SK-N-SH (cell line): ENCODE results near the gene DGKZ. TPM values are rescaled to one million over a fixed set of nuclear protein-coding genes. Genes with fewer than 3 reads are reported as not detected.
A peak's percentile ranks its signal among the peaks of the same experiment; 100 is the strongest.

Source experiments
- CTCF ChIA-PET: fragments of 300-600, 350-600 bp; formaldehyde crosslinking; extraction: SDS; loops from one replicate; lab custom pipeline; 2021; lab: Yijun Ruan, JAX
- POLR2A ChIA-PET: fragments of 350-600 bp; sonication (Branson Sonifier 250); formaldehyde crosslinking; extraction: SDS; loops from one replicate; lab custom pipeline; 2020; ENCODE audit warnings: antibody characterized with exemption, inconsistent platforms; lab: Yijun Ruan, JAX
- DNase-seq: peaks from one replicate; pipeline ENCODE4 v3.0.0; 2012
- H2AFZ ChIP-seq: fragments of 200-600 bp; sonication (generic); 2 replicates; pipeline ENCODE4 v1.8.1; 2016; ENCODE audit warnings: antibody characterized with exemption, mild to moderate bottlenecking, low read depth
- H3F3A ChIP-seq: fragments of 200-600 bp; sonication (generic); replicated peaks from 2 replicates; pipeline ENCODE3; 2016; ENCODE audit warnings: antibody characterized with exemption, mild to moderate bottlenecking; ENCODE audit not compliant: insufficient read depth
- H3K27ac ChIP-seq, 2 experiments: fragments of 200-500 bp in 1 of 2; fragments of 200-600 bp in 1 of 2; sonication (Bioruptor generic) in 1 of 2; sonication (generic), shearing (Covaris generic) in 1 of 2; 2 replicates each; pipeline versions ENCODE4 v1.5.1 to v1.6.1; 2014 to 2016; ENCODE audit warnings: low read depth in 2 of 2, inconsistent platforms in 1 of 2, low read length in 1 of 2, mild to moderate bottlenecking in 1 of 2, mixed read lengths in 1 of 2
- H3K27me3 ChIP-seq: fragments of 200-600 bp; sonication (generic), shearing (Covaris generic); 2 replicates; pipeline ENCODE4 v1.6.1; 2016; ENCODE audit warnings: mixed run types; ENCODE audit not compliant: insufficient read depth
- H3K36me3 ChIP-seq, 2 experiments: fragments of 200-500 bp in 1 of 2; fragments of 200-600 bp in 1 of 2; sonication (Bioruptor generic) in 1 of 2; sonication (generic) in 1 of 2; replicated peaks in 1 of 2; 2 replicates each; pipeline versions ENCODE3 to v1.5.1; 2014 to 2016; ENCODE audit warnings: low read length in 1 of 2, mild to moderate bottlenecking in 1 of 2; ENCODE audit not compliant: insufficient read depth in 2 of 2, control insufficient read depth in 1 of 2
- H3K4me1 ChIP-seq, 2 experiments: fragments of 200-500 bp in 1 of 2; fragments of 200-600 bp in 1 of 2; sonication (Bioruptor generic) in 1 of 2; sonication (generic), shearing (Covaris generic) in 1 of 2; 2 replicates each; pipeline versions ENCODE4 v1.5.1 to v1.6.1; 2014 to 2016; ENCODE audit warnings: low read depth in 1 of 2, low read length in 1 of 2, mixed run types in 1 of 2; ENCODE audit not compliant: insufficient read depth in 2 of 2, control insufficient read depth in 1 of 2
- H3K4me2 ChIP-seq: fragments of 200-600 bp; sonication (generic), shearing (Covaris generic); 2 replicates; pipeline ENCODE4 v1.6.1; 2017; ENCODE audit warnings: mixed run types
- H3K4me3 ChIP-seq, 2 experiments: fragments of 200-500 bp in 1 of 2; fragments of 200-600 bp in 1 of 2; sonication (Bioruptor generic) in 1 of 2; sonication (generic), shearing (Covaris generic) in 1 of 2; 2 replicates each; pipeline versions ENCODE4 v1.5.1 to v1.8.1; 2014 to 2016; ENCODE audit warnings: low read depth in 2 of 2, inconsistent platforms in 1 of 2, low read length in 1 of 2, mild to moderate bottlenecking in 1 of 2, mixed read lengths in 1 of 2, moderate library complexity in 1 of 2
- H3K79me2 ChIP-seq: fragments of 200-600 bp; sonication (generic); 2 replicates; pipeline ENCODE4 v1.8.1; 2017; ENCODE audit warnings: mild to moderate bottlenecking; ENCODE audit not compliant: insufficient read depth
- H3K9ac ChIP-seq: fragments of 200-600 bp; sonication (generic); 2 replicates; pipeline ENCODE4 v1.6.1; 2017; ENCODE audit warnings: mixed run types
- H3K9me2 ChIP-seq: fragments of 200-600 bp; sonication (generic); 2 replicates; pipeline ENCODE4 v1.6.1; 2017; ENCODE audit warnings: mixed run types
- H3K9me3 ChIP-seq: fragments of 200-600 bp; sonication (generic); 2 replicates; pipeline ENCODE4 v1.6.1; 2017; ENCODE audit warnings: mixed run types, mild to moderate bottlenecking, moderate library complexity
- H4K20me1 ChIP-seq: fragments of 200-600 bp; sonication (generic); 2 replicates; pipeline ENCODE4 v1.6.1; 2017; ENCODE audit warnings: mild to moderate bottlenecking, mixed run types; ENCODE audit not compliant: insufficient read depth
- CHD2 ChIP-seq: fragments of 150-350 bp; IDR thresholded peaks from 2 replicates; pipeline ENCODE4 v1.6.1; 2018; ENCODE audit warnings: low read length; ENCODE audit not compliant: partially characterized antibody
- EP300 ChIP-seq, 2 experiments: IDR thresholded peaks; 2 replicates each; pipeline versions ENCODE4 v1.4.0 to v1.6.1; 2012; ENCODE audit warnings: borderline replicate concordance in 1 of 2, low read depth in 1 of 2, low read length in 1 of 2
- FOSL2 ChIP-seq: IDR thresholded peaks from 2 replicates; pipeline ENCODE4 v1.4.0; 2012; ENCODE audit warnings: low read depth, mild to moderate bottlenecking, moderate library complexity, borderline replicate concordance
- GABPA ChIP-seq: IDR thresholded peaks from 2 replicates; pipeline ENCODE4 v1.4.0; 2012; ENCODE audit warnings: low read depth, mild to moderate bottlenecking
- GATA2 ChIP-seq: sonication (generic); formaldehyde crosslinking; IDR thresholded peaks from 2 replicates; pipeline ENCODE4 v1.5.0; 2020; ENCODE audit warnings: mild to moderate bottlenecking, missing genetic modification reagents
- MEF2A ChIP-seq: IDR thresholded peaks from 2 replicates; pipeline ENCODE4 v1.4.0; 2012; ENCODE audit warnings: low read depth, borderline replicate concordance
- NFIC ChIP-seq: IDR thresholded peaks from 2 replicates; pipeline ENCODE4 v1.4.0; 2012; ENCODE audit warnings: borderline replicate concordance
- NRF1 ChIP-seq: IDR thresholded peaks from 2 replicates; pipeline ENCODE4 v1.6.1; 2012; ENCODE audit warnings: low read depth, mild to moderate bottlenecking, low read length
- RAD21 ChIP-seq: IDR thresholded peaks from 2 replicates; pipeline ENCODE4 v1.6.1; 2012; ENCODE audit warnings: mild to moderate bottlenecking, low read length
- SIN3A ChIP-seq: IDR thresholded peaks from 2 replicates; pipeline ENCODE4 v1.6.1; 2012; ENCODE audit warnings: low read depth, mild to moderate bottlenecking, low read length, moderate library complexity, borderline replicate concordance
- SMC3 ChIP-seq: IDR thresholded peaks from 2 replicates; pipeline ENCODE4 v1.6.1; 2012; ENCODE audit warnings: low read depth, low read length, improper control_type of control experiment
- TEAD4 ChIP-seq: IDR thresholded peaks from 2 replicates; pipeline ENCODE4 v1.4.0; 2012; ENCODE audit warnings: mild to moderate bottlenecking, borderline replicate concordance; ENCODE audit not compliant: insufficient read depth
- WGBS: methylation state at CpG from one replicate; pipeline ENCODE4 v1.1.6; 2017; ENCODE audit warnings: low lambda C conversion rate; 5-methylcytosine and 5-hydroxymethylcytosine counted together
- polyA plus RNA-seq, 3 experiments: library from polyadenylated mRNA; depleted of rRNA; stranded (reverse); fragments of >200 nt; gene quantifications; 2 replicates each; pipeline ENCODE4 v1.2.3, GENCODE V29; 2012
- TF ChIP-seq, protein P1 (sequence below): fragments of 150-350 bp; IDR thresholded peaks from 2 replicates; pipeline ENCODE4 v1.6.1; 2016; ENCODE audit warnings: mild to moderate bottlenecking, low read depth, low read length
- TF ChIP-seq, protein P2 (sequence below): IDR thresholded peaks from 2 replicates; pipeline ENCODE4 v1.4.0; 2012; ENCODE audit warnings: low read depth, borderline replicate concordance
- TF ChIP-seq, protein P3 (sequence below): IDR thresholded peaks from 2 replicates; pipeline ENCODE4 v1.4.0; 2012; ENCODE audit warnings: low read depth
- TF ChIP-seq, protein P4 (sequence below): fragments of 150-350 bp; IDR thresholded peaks from 2 replicates; pipeline ENCODE4 v1.6.1; 2017; ENCODE audit warnings: antibody characterized with exemption, low read length, low read depth, borderline replicate concordance
- TF ChIP-seq, protein P5 (sequence below): IDR thresholded peaks from 2 replicates; pipeline ENCODE4; 2012

Gene DGKZ
- polyA plus RNA-seq, 1 of the 3 experiments (the other 2 are of a cell fraction) = 33.2 TPM

DNA sequence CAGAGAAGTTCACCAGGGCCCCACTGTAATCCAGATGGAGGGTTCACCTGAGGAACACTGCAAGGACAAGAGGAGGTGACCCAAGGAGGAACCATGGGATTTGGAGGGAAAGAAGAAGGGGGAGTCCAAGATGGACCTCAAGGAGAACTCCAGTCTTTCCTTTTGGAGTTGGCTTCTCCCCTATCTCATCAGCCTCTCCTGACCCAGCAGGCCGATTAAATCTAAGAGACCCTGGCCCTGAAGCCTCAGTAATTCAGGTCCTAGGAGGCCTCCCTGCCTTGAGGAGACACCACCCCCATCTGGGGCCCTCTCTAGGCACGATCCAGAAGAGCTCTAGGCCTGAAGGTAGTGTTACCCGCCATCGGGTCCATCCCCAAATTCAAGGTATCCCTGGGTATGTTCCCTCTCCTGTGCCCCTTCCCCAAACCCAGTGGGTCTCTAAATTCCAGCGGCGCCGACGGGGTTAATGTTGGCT lies 15.1 kb upstream of the DGKZ start:
- POLR2A ChIA-PET = interaction anchor here (1.1 kb wide), 1 partner anchor 89 kb away, joined by 3 read pairs; no protein-coding TSS in a partner anchor
- Histone ChIP-seq H3K4me3 (peak overlapping the region in 1 of 2 experiments; percentile 41; a peak in 1 of 4 replicates), H3K4me2 (no peak overlapping the region), H3K9ac (no peak overlapping the region), H3K27ac (no peak overlapping the region), H3K9me2 (no peaks in the 10 kb centered on the region), H3K79me2 (no peaks in the 10 kb centered on the region), H3K4me1 (peaks cover 7 to 15% of the 10 kb centered on the region in 2 experiments; a peak in 2 of 4 replicates), H3K9me3 (no peaks in the 10 kb centered on the region), H3F3A (peaks cover 4% of the 10 kb centered on the region), H3K27me3 (peaks cover 10% of the 10 kb centered on the region), H4K20me1 (no peaks in the 10 kb centered on the region), H2AFZ (no peak overlapping the region), H3K36me3 (no peaks in the 10 kb centered on the region)
- DNase-seq = no peak
- CTCF ChIA-PET = interaction anchor here (0.8 to 2.8 kb wide), 3 partner anchors 13 to 92 kb away, joined by 3 to 12 read pairs (median 6); no protein-coding TSS in a partner anchor
- WGBS = 51% methylated on average over 7 of the region's 8 CpGs
- TF ChIP-seq RAD21 = no peak
- TF ChIP-seq, protein P1, sequence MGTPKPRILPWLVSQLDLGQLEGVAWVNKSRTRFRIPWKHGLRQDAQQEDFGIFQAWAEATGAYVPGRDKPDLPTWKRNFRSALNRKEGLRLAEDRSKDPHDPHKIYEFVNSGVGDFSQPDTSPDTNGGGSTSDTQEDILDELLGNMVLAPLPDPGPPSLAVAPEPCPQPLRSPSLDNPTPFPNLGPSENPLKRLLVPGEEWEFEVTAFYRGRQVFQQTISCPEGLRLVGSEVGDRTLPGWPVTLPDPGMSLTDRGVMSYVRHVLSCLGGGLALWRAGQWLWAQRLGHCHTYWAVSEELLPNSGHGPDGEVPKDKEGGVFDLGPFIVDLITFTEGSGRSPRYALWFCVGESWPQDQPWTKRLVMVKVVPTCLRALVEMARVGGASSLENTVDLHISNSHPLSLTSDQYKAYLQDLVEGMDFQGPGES = no peak
- TF ChIP-seq, protein P2, sequence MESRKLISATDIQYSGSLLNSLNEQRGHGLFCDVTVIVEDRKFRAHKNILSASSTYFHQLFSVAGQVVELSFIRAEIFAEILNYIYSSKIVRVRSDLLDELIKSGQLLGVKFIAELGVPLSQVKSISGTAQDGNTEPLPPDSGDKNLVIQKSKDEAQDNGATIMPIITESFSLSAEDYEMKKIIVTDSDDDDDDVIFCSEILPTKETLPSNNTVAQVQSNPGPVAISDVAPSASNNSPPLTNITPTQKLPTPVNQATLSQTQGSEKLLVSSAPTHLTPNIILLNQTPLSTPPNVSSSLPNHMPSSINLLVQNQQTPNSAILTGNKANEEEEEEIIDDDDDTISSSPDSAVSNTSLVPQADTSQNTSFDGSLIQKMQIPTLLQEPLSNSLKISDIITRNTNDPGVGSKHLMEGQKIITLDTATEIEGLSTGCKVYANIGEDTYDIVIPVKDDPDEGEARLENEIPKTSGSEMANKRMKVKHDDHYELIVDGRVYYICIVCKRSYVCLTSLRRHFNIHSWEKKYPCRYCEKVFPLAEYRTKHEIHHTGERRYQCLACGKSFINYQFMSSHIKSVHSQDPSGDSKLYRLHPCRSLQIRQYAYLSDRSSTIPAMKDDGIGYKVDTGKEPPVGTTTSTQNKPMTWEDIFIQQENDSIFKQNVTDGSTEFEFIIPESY = no peak
- no peak for TF ChIP-seq SIN3A
- TF ChIP-seq TEAD4 = no peak
- no peak for TF ChIP-seq MEF2A
- TF ChIP-seq, protein P3, sequence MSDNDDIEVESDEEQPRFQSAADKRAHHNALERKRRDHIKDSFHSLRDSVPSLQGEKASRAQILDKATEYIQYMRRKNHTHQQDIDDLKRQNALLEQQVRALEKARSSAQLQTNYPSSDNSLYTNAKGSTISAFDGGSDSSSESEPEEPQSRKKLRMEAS = no peak
- TF ChIP-seq FOSL2 = no peak
- TF ChIP-seq GATA2 = no peak
- TF ChIP-seq, protein P4, sequence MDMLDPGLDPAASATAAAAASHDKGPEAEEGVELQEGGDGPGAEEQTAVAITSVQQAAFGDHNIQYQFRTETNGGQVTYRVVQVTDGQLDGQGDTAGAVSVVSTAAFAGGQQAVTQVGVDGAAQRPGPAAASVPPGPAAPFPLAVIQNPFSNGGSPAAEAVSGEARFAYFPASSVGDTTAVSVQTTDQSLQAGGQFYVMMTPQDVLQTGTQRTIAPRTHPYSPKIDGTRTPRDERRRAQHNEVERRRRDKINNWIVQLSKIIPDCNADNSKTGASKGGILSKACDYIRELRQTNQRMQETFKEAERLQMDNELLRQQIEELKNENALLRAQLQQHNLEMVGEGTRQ = no peak
- TF ChIP-seq CHD2 = no peak
- TF ChIP-seq EP300 (IDR thresholded peaks at IDR 0.05; ENCODE audit: borderline replicate concordance in 1 of 2, low read depth in 1 of 2, low read length in 1 of 2) = no peak
- TF ChIP-seq GABPA = no peak
- TF ChIP-seq, protein P5, sequence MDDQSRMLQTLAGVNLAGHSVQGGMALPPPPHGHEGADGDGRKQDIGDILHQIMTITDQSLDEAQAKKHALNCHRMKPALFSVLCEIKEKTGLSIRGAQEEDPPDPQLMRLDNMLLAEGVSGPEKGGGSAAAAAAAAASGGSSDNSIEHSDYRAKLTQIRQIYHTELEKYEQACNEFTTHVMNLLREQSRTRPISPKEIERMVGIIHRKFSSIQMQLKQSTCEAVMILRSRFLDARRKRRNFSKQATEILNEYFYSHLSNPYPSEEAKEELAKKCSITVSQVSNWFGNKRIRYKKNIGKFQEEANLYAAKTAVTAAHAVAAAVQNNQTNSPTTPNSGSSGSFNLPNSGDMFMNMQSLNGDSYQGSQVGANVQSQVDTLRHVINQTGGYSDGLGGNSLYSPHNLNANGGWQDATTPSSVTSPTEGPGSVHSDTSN = no peak
- no peak for TF ChIP-seq SMC3
- TF ChIP-seq NFIC = no peak
- no peak for TF ChIP-seq NRF1
